ENCODE data around the gene TXNRD2.

GRCh38 chr22:19902245-19902715 lies 39.3 kb downstream of the TXNRD2 start:
- TF ChIP-seq SUZ12 (IDR thresholded peaks at IDR 0.05; ENCODE audit: extremely low read depth, insufficient read depth, insufficient read length) (no peak), ZNF274 (IDR thresholded peaks at IDR 0.05; ENCODE audit: low read depth, low read length) (no peak), YY1 (IDR thresholded peaks at IDR 0.05; ENCODE audit: insufficient read depth, insufficient read length) (no peak)

Measured in NT2/D1 (cell line).